Measurements from ENCODE around the gene RASL10B.

RASL10B gene

GRCh38 chr17:35716173-35716572 lies 15.3 kb upstream of the RASL10B start:
- H3K4me3 ChIP-seq (ENCODE audit: low read depth, low read length), result no peak overlapping the region
- DNase-seq (ENCODE audit: low read depth), result no peak

GRCh38 chr17:35716897-35717465 lies 14.5 kb upstream of the RASL10B start:
- DNase-seq (ENCODE audit: low read depth), result no peak
- no peak overlapping the region for H3K4me3 ChIP-seq (ENCODE audit: low read depth, low read length)

- no peak overlapping the region for H3K4me3 ChIP-seq (ENCODE audit: low read depth, low read length)
- no peak for DNase-seq (ENCODE audit: low read depth)
Measured at GRCh38 chr17:35717475-35717874, 14.0 kb upstream of the RASL10B start.

- DNase-seq (ENCODE audit: low read depth), result no peak
Measured at GRCh38 chr17:35723735-35724134, 7.7 kb upstream of the RASL10B start.

GRCh38 chr17:35725058-35725457 lies 6.4 kb upstream of the RASL10B start:
- no peak for DNase-seq (ENCODE audit: low read depth)
- H3K4me3 ChIP-seq (ENCODE audit: low read depth, low read length), result no peak overlapping the region

More at GRCh38 chr17:35723735-35724134, 7.7 kb upstream of the RASL10B start:
- no peak overlapping the region for H3K4me3 ChIP-seq (ENCODE audit: low read depth, low read length)

- DNase-seq (ENCODE audit: low read depth), result no peak
- H3K4me3 ChIP-seq (ENCODE audit: low read depth, low read length), result no peak overlapping the region
Measured at GRCh38 chr17:35725802-35726126, 5.7 kb upstream of the RASL10B start.

- peak; percentile 95 for DNase-seq (ENCODE audit: low read depth)
- no peak overlapping the region for H3K4me3 ChIP-seq (ENCODE audit: low read depth, low read length)
Measured at GRCh38 chr17:35726127-35726952, 5.1 kb upstream of the RASL10B start.

- no peak for DNase-seq (ENCODE audit: low read depth)
- no peak overlapping the region for H3K4me3 ChIP-seq (ENCODE audit: low read depth, low read length)
Measured at GRCh38 chr17:35726953-35727460, 4.4 kb upstream of the RASL10B start.

- no peak overlapping the region for H3K4me3 ChIP-seq (ENCODE audit: low read depth, low read length)
- no peak for DNase-seq (ENCODE audit: low read depth)
Measured at GRCh38 chr17:35727635-35728034, 3.8 kb upstream of the RASL10B start.

GRCh38 chr17:35728551-35728950 lies 2.9 kb upstream of the RASL10B start:
- no peak overlapping the region for H3K4me3 ChIP-seq (ENCODE audit: low read depth, low read length)
- DNase-seq (ENCODE audit: low read depth), result no peak

- no peak for DNase-seq (ENCODE audit: low read depth)
- no peak overlapping the region for H3K4me3 ChIP-seq (ENCODE audit: low read depth, low read length)
Measured at GRCh38 chr17:35729405-35729833, 2.0 kb upstream of the RASL10B start.

- no peak overlapping the region for H3K4me3 ChIP-seq (ENCODE audit: low read depth, low read length)
- no peak for DNase-seq (ENCODE audit: low read depth)
Measured at GRCh38 chr17:35730400-35731005, 936 bp upstream of the RASL10B start.

GRCh38 chr17:35731917-35732805 lies 722 bp downstream of the RASL10B start:
- H3K4me3 ChIP-seq (ENCODE audit: low read depth, low read length), result peak overlapping the region; percentile 60
- DNase-seq (ENCODE audit: low read depth), result no peak

- no peak overlapping the region for H3K4me3 ChIP-seq (ENCODE audit: low read depth, low read length)
- DNase-seq (ENCODE audit: low read depth), result no peak
Measured at GRCh38 chr17:35732806-35733136, 1.3 kb downstream of the RASL10B start.

GRCh38 chr17:35733366-35733765 lies 1.9 kb downstream of the RASL10B start:
- DNase-seq (ENCODE audit: low read depth), result no peak

GRCh38 chr17:35734396-35734795 lies 3.0 kb downstream of the RASL10B start:
- no peak overlapping the region for H3K4me3 ChIP-seq (ENCODE audit: low read depth, low read length)
- no peak for DNase-seq (ENCODE audit: low read depth)

More at GRCh38 chr17:35733366-35733765, 1.9 kb downstream of the RASL10B start:
- H3K4me3 ChIP-seq (ENCODE audit: low read depth, low read length), result no peak overlapping the region

- no peak overlapping the region for H3K4me3 ChIP-seq (ENCODE audit: low read depth, low read length)
- no peak for DNase-seq (ENCODE audit: low read depth)
Measured at GRCh38 chr17:35735036-35735805, 3.8 kb downstream of the RASL10B start.

- DNase-seq (ENCODE audit: low read depth), result no peak
- no peak overlapping the region for H3K4me3 ChIP-seq (ENCODE audit: low read depth, low read length)
Measured at GRCh38 chr17:35736236-35736635, 4.8 kb downstream of the RASL10B start.

GRCh38 chr17:35738519-35739133 lies 7.2 kb downstream of the RASL10B start:
- no peak overlapping the region for H3K4me3 ChIP-seq (ENCODE audit: low read depth, low read length)
- DNase-seq (ENCODE audit: low read depth), result no peak

Measured in skeletal muscle cell (primary cell).